ENCODE results near the gene ANKRD33B. TPM values are rescaled to one million over a fixed set of nuclear protein-coding genes. Genes with fewer than 3 reads are reported as not detected.
A peak's percentile ranks its signal among the peaks of the same experiment; 100 is the strongest.

Gene ANKRD33B
- total RNA-seq, 3 donors from 2014 or later, result 3.3 to 5.3 (median 3.8) TPM

- H3K9me3 ChIP-seq, result no peaks in the 10 kb centered on the region
- H3K36me3 ChIP-seq, result no peaks in the 10 kb centered on the region
- no peaks in the 10 kb centered on the region for H3K4me1 ChIP-seq
- no peaks in the 10 kb centered on the region for H3K27me3 ChIP-seq
- peak overlapping the region; percentile 21 to 38 for H3K27ac ChIP-seq
- intact Hi-C loops (cut with DNase I; ENCODE audit: low total_unique reads), result no loop called here
- no peak overlapping the region for H3K4me3 ChIP-seq
- no peak for DNase-seq (ENCODE audit: low spot score in 2 of 2)
- TF ChIP-seq CTCF (IDR thresholded peaks at IDR 0.05) (no peak), POLR2AphosphoS5 (IDR thresholded peaks at IDR 0.05) (no peak), POLR2A (IDR thresholded peaks at IDR 0.05) (no peak)
Observed at GRCh38 chr5:10583663-10584572, 20.0 kb downstream of the ANKRD33B start.

- Histone ChIP-seq H3K4me3 (no peak overlapping the region), H3K4me1 (no peaks in the 10 kb centered on the region), H3K36me3 (no peaks in the 10 kb centered on the region), H3K27ac (no peak overlapping the region), H3K27me3 (no peaks in the 10 kb centered on the region), H3K9me3 (no peaks in the 10 kb centered on the region)
- DNase-seq (ENCODE audit: low spot score in 2 of 2), result no peak
- intact Hi-C loops (cut with DNase I; ENCODE audit: low total_unique reads), result no loop called here
- TF ChIP-seq POLR2AphosphoS5 (IDR thresholded peaks at IDR 0.05), result no peak
- TF ChIP-seq CTCF (IDR thresholded peaks at IDR 0.05), result no peak
- no peak for TF ChIP-seq POLR2A (IDR thresholded peaks at IDR 0.05)
Observed at GRCh38 chr5:10584714-10585517, 21.0 kb downstream of the ANKRD33B start.

- H3K9me3 ChIP-seq, result no peaks in the 10 kb centered on the region
- TF ChIP-seq POLR2AphosphoS5 (IDR thresholded peaks at IDR 0.05) (no peak), POLR2A (IDR thresholded peaks at IDR 0.05) (no peak), CTCF (IDR thresholded peaks at IDR 0.05) (no peak)
- intact Hi-C loops (cut with DNase I; ENCODE audit: low total_unique reads), result no loop called here
- H3K27me3 ChIP-seq, result no peaks in the 10 kb centered on the region
- no peak for DNase-seq (ENCODE audit: low spot score in 2 of 2)
- no peaks in the 10 kb centered on the region for H3K36me3 ChIP-seq
- H3K27ac ChIP-seq, result no peak overlapping the region
- no peaks in the 10 kb centered on the region for H3K4me1 ChIP-seq
- no peak overlapping the region for H3K4me3 ChIP-seq
Observed at GRCh38 chr5:10585518-10585915, 21.6 kb downstream of the ANKRD33B start.

- Histone ChIP-seq H3K9me3 (no peaks in the 10 kb centered on the region), H3K27ac (no peak overlapping the region), H3K4me1 (no peaks in the 10 kb centered on the region), H3K27me3 (no peaks in the 10 kb centered on the region), H3K4me3 (no peak overlapping the region), H3K36me3 (no peaks in the 10 kb centered on the region)
- no peak for TF ChIP-seq POLR2A (IDR thresholded peaks at IDR 0.05)
- no peak for TF ChIP-seq POLR2AphosphoS5 (IDR thresholded peaks at IDR 0.05)
- no peak for TF ChIP-seq CTCF (IDR thresholded peaks at IDR 0.05)
- intact Hi-C loops (cut with DNase I; ENCODE audit: low total_unique reads), result no loop called here
- no peak for DNase-seq (ENCODE audit: low spot score in 2 of 2)
Observed at GRCh38 chr5:10586008-10586407, 22.1 kb downstream of the ANKRD33B start.

GRCh38 chr5:10586555-10586954 lies 22.7 kb downstream of the ANKRD33B start:
- no peak for TF ChIP-seq CTCF (IDR thresholded peaks at IDR 0.05)
- intact Hi-C loops (cut with DNase I; ENCODE audit: low total_unique reads), result no loop called here
- Histone ChIP-seq H3K4me3 (no peak overlapping the region), H3K4me1 (no peaks in the 10 kb centered on the region), H3K36me3 (no peaks in the 10 kb centered on the region), H3K27me3 (no peaks in the 10 kb centered on the region), H3K27ac (no peak overlapping the region), H3K9me3 (no peaks in the 10 kb centered on the region)
- no peak for DNase-seq (ENCODE audit: low spot score in 2 of 2)

Data from breast epithelium (tissue), 4 donors.